AG04449 (cell line): ENCODE results near the gene CPA3.

Experiments
- CTCF ChIA-PET: fragments of 350-600 bp; formaldehyde crosslinking; extraction: SDS; loops from one replicate; lab custom pipeline; 2021; ENCODE audit warnings: antibody characterized with exemption; lab: Yijun Ruan, JAX
- POLR2A ChIA-PET: fragments of 400-600, 350-600 bp; formaldehyde crosslinking; extraction: SDS; loops from one replicate; lab custom pipeline; 2020; ENCODE audit warnings: antibody characterized with exemption, inconsistent platforms; lab: Yijun Ruan, JAX
- DNase-seq: peaks from one replicate; pipeline ENCODE4 v3.0.0-alpha.2; 2010; ENCODE audit warnings: low read depth, low spot score
- H3K4me3 ChIP-seq: 2 replicates; pipeline ENCODE4 v1.5.1; 2011; ENCODE audit warnings: low read depth, mild to moderate bottlenecking, control low read depth, low read length
- TF ChIP-seq, protein P1 (sequence below): IDR thresholded peaks from one replicate; pipeline ENCODE4 v1.5.1; 2011; ENCODE audit warnings: mild to moderate bottlenecking, moderate library complexity, low read length, control low read depth, inconsistent platforms; ENCODE audit not compliant: insufficient read depth; ENCODE audit errors: missing control alignments

Gene CPA3

DNA sequence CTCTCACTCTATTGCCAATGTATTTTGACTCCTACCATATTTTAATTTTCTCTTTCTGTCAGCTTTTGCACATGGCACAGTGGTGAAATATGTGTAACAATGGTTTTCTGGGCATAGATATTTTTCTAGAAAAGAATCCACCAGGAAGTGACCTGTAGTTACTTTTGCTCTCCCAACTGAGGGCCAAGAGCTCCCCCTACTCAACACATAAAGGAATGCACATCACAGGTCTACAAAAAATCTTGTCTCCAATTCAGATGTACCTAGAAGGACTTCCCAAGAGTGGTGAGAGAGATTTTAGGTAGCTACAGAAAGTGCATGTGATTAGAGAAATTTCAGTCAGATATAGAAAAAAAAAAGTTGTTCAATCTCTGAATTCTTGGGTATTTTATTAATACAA lies 15.6 kb downstream of the CPA3 start:
- H3K4me3 ChIP-seq: no peak overlapping the region
- CTCF ChIA-PET: interaction anchor here (1.0 to 2.0 kb wide), 5 partner anchors 13 to 64 kb away, joined by 3 to 13 read pairs (median 4); no protein-coding TSS in a partner anchor
- POLR2A ChIA-PET: interaction anchor here (1.1 kb wide), 1 partner anchor 26 kb away, joined by 3 read pairs; no protein-coding TSS in a partner anchor
- DNase-seq: no peak
- TF ChIP-seq, protein P1, sequence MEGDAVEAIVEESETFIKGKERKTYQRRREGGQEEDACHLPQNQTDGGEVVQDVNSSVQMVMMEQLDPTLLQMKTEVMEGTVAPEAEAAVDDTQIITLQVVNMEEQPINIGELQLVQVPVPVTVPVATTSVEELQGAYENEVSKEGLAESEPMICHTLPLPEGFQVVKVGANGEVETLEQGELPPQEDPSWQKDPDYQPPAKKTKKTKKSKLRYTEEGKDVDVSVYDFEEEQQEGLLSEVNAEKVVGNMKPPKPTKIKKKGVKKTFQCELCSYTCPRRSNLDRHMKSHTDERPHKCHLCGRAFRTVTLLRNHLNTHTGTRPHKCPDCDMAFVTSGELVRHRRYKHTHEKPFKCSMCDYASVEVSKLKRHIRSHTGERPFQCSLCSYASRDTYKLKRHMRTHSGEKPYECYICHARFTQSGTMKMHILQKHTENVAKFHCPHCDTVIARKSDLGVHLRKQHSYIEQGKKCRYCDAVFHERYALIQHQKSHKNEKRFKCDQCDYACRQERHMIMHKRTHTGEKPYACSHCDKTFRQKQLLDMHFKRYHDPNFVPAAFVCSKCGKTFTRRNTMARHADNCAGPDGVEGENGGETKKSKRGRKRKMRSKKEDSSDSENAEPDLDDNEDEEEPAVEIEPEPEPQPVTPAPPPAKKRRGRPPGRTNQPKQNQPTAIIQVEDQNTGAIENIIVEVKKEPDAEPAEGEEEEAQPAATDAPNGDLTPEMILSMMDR: no peak

DNA sequence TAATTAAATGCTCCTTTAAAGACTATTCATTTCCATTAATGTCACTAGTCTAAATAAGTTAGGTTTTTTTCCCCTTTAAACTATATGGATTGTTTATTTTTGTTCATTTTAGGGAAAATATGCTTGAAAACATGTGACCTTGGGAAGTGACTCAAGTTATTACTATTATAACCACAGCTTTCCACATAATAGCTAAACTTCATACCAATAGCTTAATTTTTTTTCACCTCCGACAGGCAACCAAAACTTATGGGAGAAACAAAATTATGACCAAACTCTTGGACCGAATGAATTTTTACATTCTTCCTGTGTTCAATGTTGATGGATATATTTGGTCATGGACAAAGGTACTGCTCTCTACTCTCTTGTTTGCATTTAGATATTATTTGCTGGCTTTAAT lies 16.2 kb downstream of the CPA3 start:
- H3K4me3 ChIP-seq: no peak overlapping the region
- ChIA-PET POLR2A (interaction anchor here (0.6 to 1.1 kb wide), 2 partner anchors 25 to 53 kb away, joined by 3 read pairs; no protein-coding TSS in a partner anchor), CTCF (interaction anchor here (1.0 to 2.0 kb wide), 4 partner anchors 12 to 63 kb away, joined by 3 to 13 read pairs (median 4); no protein-coding TSS in a partner anchor)
- TF ChIP-seq, protein P1: no peak
- DNase-seq: no peak

DNA sequence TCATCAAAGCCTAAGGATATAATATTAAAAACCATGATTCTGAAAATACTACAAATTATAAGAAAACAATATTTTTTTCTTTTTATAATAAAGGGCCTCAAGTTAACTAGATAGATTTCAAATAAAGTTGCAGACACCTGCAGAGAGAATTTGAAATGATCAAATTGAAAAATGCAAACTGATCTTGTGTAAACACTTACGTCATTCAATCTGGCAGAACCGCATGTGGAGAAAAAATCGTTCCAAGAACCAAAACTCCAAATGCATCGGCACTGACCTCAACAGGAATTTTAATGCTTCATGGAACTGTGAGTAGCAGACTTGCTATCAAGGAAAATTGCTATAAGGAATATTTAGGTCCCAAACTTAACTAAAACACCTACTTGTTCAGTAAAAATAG lies 17.2 kb downstream of the CPA3 start:
- ChIA-PET CTCF (interaction anchor here (1.3 kb wide), 1 partner anchor 62 kb away, joined by 3 read pairs; no protein-coding TSS in a partner anchor), POLR2A (no interaction called here)
- TF ChIP-seq, protein P1: no peak
- H3K4me3 ChIP-seq: no peak overlapping the region
- DNase-seq: no peak

DNA sequence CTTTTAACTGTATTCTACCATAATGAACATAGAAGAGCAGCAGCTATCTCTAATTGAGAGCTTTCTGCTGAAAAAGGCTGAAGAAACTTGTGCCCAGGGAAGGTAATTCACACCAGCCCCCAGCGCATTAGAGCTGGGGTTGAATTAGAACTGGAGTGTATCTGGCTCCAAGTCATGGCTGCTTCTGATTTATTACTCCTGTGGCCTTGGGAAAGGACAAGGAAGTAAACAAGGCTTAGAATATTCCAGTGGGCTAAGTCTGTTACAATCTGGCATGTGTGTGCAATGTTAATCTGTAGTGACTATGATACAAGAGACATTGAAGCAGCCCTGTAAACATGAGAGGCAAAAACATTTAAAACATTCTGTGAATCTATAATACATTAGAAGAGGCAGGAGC lies 18.1 kb downstream of the CPA3 start:
- CTCF ChIA-PET: interaction anchor here (1.1 kb wide), 1 partner anchor 9 kb away, joined by 3 read pairs; no protein-coding TSS in a partner anchor
- TF ChIP-seq, protein P1: no peak
- POLR2A ChIA-PET: no interaction called here
- no peak for DNase-seq
- no peak overlapping the region for H3K4me3 ChIP-seq

DNA sequence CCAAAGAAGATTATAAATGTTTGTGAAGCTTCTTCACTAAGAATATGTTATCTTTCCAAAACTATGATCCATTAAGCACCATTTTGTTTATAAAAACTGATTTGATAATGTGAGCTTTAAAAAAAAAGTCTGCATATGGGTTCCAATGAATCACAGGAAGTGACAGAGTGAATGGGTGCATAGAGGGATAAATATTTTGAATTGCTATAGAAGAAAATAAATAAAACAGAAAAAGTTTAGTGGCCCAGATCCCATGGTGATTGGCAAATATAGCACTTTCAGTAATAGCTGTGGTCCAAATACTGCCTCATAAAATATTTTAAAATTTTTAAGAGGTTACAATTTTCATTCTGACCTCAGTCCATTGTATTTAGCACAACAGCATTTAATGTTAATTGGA lies 19.2 kb downstream of the CPA3 start:
- ChIA-PET POLR2A (no interaction called here), CTCF (no interaction called here)
- DNase-seq: no peak
- TF ChIP-seq, protein P1: no peak
- H3K4me3 ChIP-seq: no peak overlapping the region

DNA sequence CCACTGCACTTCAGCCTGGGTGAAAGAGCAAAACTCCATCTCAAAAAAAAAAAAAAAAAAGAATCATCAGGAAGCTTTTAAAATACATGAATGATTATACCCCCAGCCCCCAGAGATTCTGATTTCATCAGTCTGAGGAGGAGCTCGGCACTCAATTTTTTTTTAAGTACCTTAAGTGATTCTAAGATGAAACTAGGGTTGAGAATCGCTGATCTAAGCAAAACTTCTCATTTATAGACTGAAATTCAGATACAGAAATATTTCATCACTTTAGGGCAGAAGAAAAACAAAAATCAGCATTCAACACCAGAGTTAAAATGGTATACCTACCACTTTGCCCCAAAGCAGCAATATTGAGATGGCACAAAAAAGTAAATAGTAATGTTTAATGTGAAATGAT lies 24.7 kb downstream of the CPA3 start:
- no peak for DNase-seq
- CTCF ChIA-PET: interaction anchor here (0.8 kb wide), 1 partner anchor 27 kb away, joined by 4 read pairs; no protein-coding TSS in a partner anchor
- TF ChIP-seq, protein P1: no peak
- H3K4me3 ChIP-seq: no peak overlapping the region
- POLR2A ChIA-PET: no interaction called here
